Mesodermal cell (in vitro differentiated cells): ENCODE data around the gene ZNF296.

Experiments
- H3K27ac ChIP-seq: 2 replicates; pipeline ENCODE4 v1.7.0; 2013; ENCODE audit warnings: mild to moderate bottlenecking, low read depth, low read length, moderate library complexity; ENCODE audit not compliant: severe bottlenecking
- H3K36me3 ChIP-seq: 2 replicates; pipeline ENCODE4 v1.7.1; 2013; ENCODE audit warnings: mild to moderate bottlenecking, low read length, moderate library complexity; ENCODE audit not compliant: control insufficient read depth, insufficient read depth
- H3K4me1 ChIP-seq: one replicate; pipeline ENCODE4 v1.7.1; 2013; ENCODE audit warnings: mild to moderate bottlenecking, low read length; ENCODE audit not compliant: insufficient read depth, control insufficient read depth, poor library complexity, severe bottlenecking
- H3K4me3 ChIP-seq: 2 replicates; pipeline ENCODE4 v1.7.0; 2013; ENCODE audit warnings: low read length, control low read depth, mild to moderate bottlenecking; ENCODE audit not compliant: insufficient read depth, poor library complexity, severe bottlenecking; ENCODE audit errors: extremely low read depth
- H3K9me3 ChIP-seq: 2 replicates; pipeline ENCODE4 v1.7.1; 2013; ENCODE audit warnings: mild to moderate bottlenecking, low read length, moderate library complexity; ENCODE audit not compliant: control insufficient read depth
- WGBS, 2 experiments: methylation state at CpG; one replicate each; pipeline ENCODE4 v1.1.5; 2013; ENCODE audit warnings: missing lambda C conversion rate in 2 of 2; ENCODE audit not compliant: insufficient coverage in 2 of 2; 5-methylcytosine and 5-hydroxymethylcytosine counted together

ZNF296 gene

GRCh38 chr19:45070214-45070613, 6.1 kb downstream of the ZNF296 start:
- Histone ChIP-seq H3K4me1 (no peaks in the 10 kb centered on the region), H3K36me3 (peaks cover 57% of the 10 kb centered on the region), H3K9me3 (no peaks in the 10 kb centered on the region), H3K4me3 (no peak overlapping the region), H3K27ac (no peak overlapping the region)
- WGBS, 2 experiments: 98 to 100% methylated on average over 5 of the region's 6 CpGs

- H3K9me3 ChIP-seq: no peaks in the 10 kb centered on the region
- 75 to 80% methylated on average over 7 to 11 of the region's 13 CpGs for WGBS, 2 experiments
- no peaks in the 10 kb centered on the region for H3K4me1 ChIP-seq
- no peak overlapping the region for H3K4me3 ChIP-seq
- no peak overlapping the region for H3K27ac ChIP-seq
- peaks cover 67% of the 10 kb centered on the region for H3K36me3 ChIP-seq
Observed at GRCh38 chr19:45069056-45069455, 7.2 kb downstream of the ZNF296 start.

- Histone ChIP-seq H3K27ac (no peak overlapping the region), H3K4me1 (no peaks in the 10 kb centered on the region), H3K36me3 (peaks cover 77% of the 10 kb centered on the region), H3K9me3 (no peaks in the 10 kb centered on the region), H3K4me3 (no peak overlapping the region)
- WGBS, 2 experiments: 77 to 100% methylated on average over 4 to 5 of the region's 10 CpGs
Observed at GRCh38 chr19:45068041-45068440, 8.2 kb downstream of the ZNF296 start.

- Histone ChIP-seq H3K4me1 (no peaks in the 10 kb centered on the region), H3K36me3 (peaks cover 87% of the 10 kb centered on the region), H3K27ac (no peak overlapping the region), H3K4me3 (no peak overlapping the region), H3K9me3 (no peaks in the 10 kb centered on the region)
- 93 to 95% methylated on average over 30 to 38 of the region's 38 CpGs for WGBS, 2 experiments
Observed at GRCh38 chr19:45066921-45067661, 9.2 kb downstream of the ZNF296 start.

GRCh38 chr19:45063851-45064801, 12.2 kb downstream of the ZNF296 start:
- H3K4me3 ChIP-seq: no peak overlapping the region
- peaks cover 2% of the 10 kb centered on the region for H3K4me1 ChIP-seq
- WGBS, 2 experiments: 97 to 98% methylated on average over 76 to 79 of the region's 85 CpGs
- no peaks in the 10 kb centered on the region for H3K9me3 ChIP-seq
- H3K36me3 ChIP-seq: peaks cover 88% of the 10 kb centered on the region
- no peak overlapping the region for H3K27ac ChIP-seq

- Histone ChIP-seq H3K9me3 (no peaks in the 10 kb centered on the region), H3K36me3 (peaks cover 84% of the 10 kb centered on the region), H3K27ac (no peak overlapping the region), H3K4me1 (peaks cover 2% of the 10 kb centered on the region), H3K4me3 (no peak overlapping the region)
- WGBS, 2 experiments: 94 to 100% methylated on average over 4 of the region's 4 CpGs
Observed at GRCh38 chr19:45061965-45062364, 14.3 kb downstream of the ZNF296 start.

- WGBS, 2 experiments: 72 to 77% methylated on average over 15 to 16 of the region's 16 CpGs
- Histone ChIP-seq H3K27ac (no peak overlapping the region), H3K4me3 (no peak overlapping the region), H3K4me1 (peaks cover 2% of the 10 kb centered on the region), H3K36me3 (peaks cover 85% of the 10 kb centered on the region), H3K9me3 (no peaks in the 10 kb centered on the region)
Observed at GRCh38 chr19:45059258-45059965, 16.9 kb downstream of the ZNF296 start.

GRCh38 chr19:45058622-45059159, 17.6 kb downstream of the ZNF296 start:
- no peak overlapping the region for H3K4me3 ChIP-seq
- H3K27ac ChIP-seq: no peak overlapping the region
- peaks cover 2% of the 10 kb centered on the region for H3K4me1 ChIP-seq
- WGBS, 2 experiments: 90 to 92% methylated on average over 13 to 14 of the region's 14 CpGs
- H3K36me3 ChIP-seq: peaks cover 85% of the 10 kb centered on the region
- H3K9me3 ChIP-seq: no peaks in the 10 kb centered on the region

GRCh38 chr19:45057444-45057843, 18.8 kb downstream of the ZNF296 start:
- Histone ChIP-seq H3K27ac (no peak overlapping the region), H3K4me3 (no peak overlapping the region), H3K36me3 (peaks cover 84% of the 10 kb centered on the region), H3K9me3 (no peaks in the 10 kb centered on the region), H3K4me1 (peaks cover 2% of the 10 kb centered on the region)
- 91 to 93% methylated on average over 5 to 8 of the region's 9 CpGs for WGBS, 2 experiments

- Histone ChIP-seq H3K9me3 (no peaks in the 10 kb centered on the region), H3K27ac (no peak overlapping the region), H3K4me1 (peaks cover 2% of the 10 kb centered on the region), H3K36me3 (peaks cover 83% of the 10 kb centered on the region), H3K4me3 (no peak overlapping the region)
- WGBS, 2 experiments: 93 to 94% methylated on average over 8 of the region's 8 CpGs
Observed at GRCh38 chr19:45056831-45057230, 19.4 kb downstream of the ZNF296 start.
